T-helper 17 cell (primary cell): ENCODE data around the gene SLC35A4. TPM values are rescaled to one million over a fixed set of nuclear protein-coding genes. Genes with fewer than 3 reads are reported as not detected.
"Not testable (repeated sequence)": the region's sequence is repeated elsewhere in the genome, so short reads cannot be mapped to it uniquely, and the experiment has no call there.

Source experiments
- ATAC-seq: fragments of 150-1000 bp; cut with Tn5 transposase; 2 replicates; pipeline ENCODE4 v1.10.0; 2021; ENCODE audit warnings: mild to moderate bottlenecking, moderate library complexity
- DNase-seq, 3 donors: peaks; one replicate each; pipeline versions ENCODE4 v3.0.0 to v3.0.0-alpha.2; 2020 to 2021
- H3K9me3 ChIP-seq: one replicate; pipeline ENCODE4 v1.7.0; 2013; ENCODE audit warnings: low read length, mild to moderate bottlenecking; ENCODE audit not compliant: control insufficient read depth, poor library complexity, severe bottlenecking
- H3K27ac Mint-ChIP-seq: one replicate; pipeline ENCODE4 v1.8.0; 2022; ENCODE audit warnings: mild to moderate bottlenecking, moderate library complexity, mixed read lengths
- H3K27me3 Mint-ChIP-seq: one replicate; pipeline ENCODE4 v1.8.0; 2022; ENCODE audit warnings: mixed read lengths
- H3K36me3 Mint-ChIP-seq: one replicate; pipeline ENCODE4 v1.8.0; 2022; ENCODE audit warnings: low read depth, mixed read lengths
- H3K4me1 Mint-ChIP-seq: one replicate; pipeline ENCODE4 v1.8.0; 2022; ENCODE audit warnings: mild to moderate bottlenecking, mixed read lengths
- H3K4me3 Mint-ChIP-seq: one replicate; pipeline ENCODE4 v1.8.0; 2022; ENCODE audit warnings: mild to moderate bottlenecking, moderate library complexity, mixed read lengths
- total RNA-seq, 4 donors: library from RNA in 2 of 4; stranded (reverse) in 2 of 4; gene quantifications; one replicate each; pipeline ENCODE4 v1.2.3 and lab custom pipeline; 2022 to 2026

The SLC35A4 gene
- total RNA-seq, 2 donors from 2014 or later, result 43.2 to 45.0 TPM

- Mint-ChIP-seq H3K4me1 (peaks cover 3% of the 10 kb centered on the region), H3K27ac (no peak overlapping the region), H3K27me3 (no peaks in the 10 kb centered on the region), H3K36me3 (peaks cover 3% of the 10 kb centered on the region), H3K4me3 (no peak overlapping the region)
- ATAC-seq, result no peak
- H3K9me3 ChIP-seq, result no peaks in the 10 kb centered on the region
- no peak for DNase-seq
Observed at GRCh38 chr5:140576776-140577201, 12.2 kb downstream of the SLC35A4 start.

- H3K4me3 Mint-ChIP-seq, DNase-seq, H3K36me3 Mint-ChIP-seq, H3K4me1 Mint-ChIP-seq, H3K27me3 Mint-ChIP-seq, H3K27ac Mint-ChIP-seq, H3K9me3 ChIP-seq, ATAC-seq: not testable (repeated sequence)
Observed at GRCh38 chr5:140579188-140579747, 14.6 kb downstream of the SLC35A4 start.

DNA sequence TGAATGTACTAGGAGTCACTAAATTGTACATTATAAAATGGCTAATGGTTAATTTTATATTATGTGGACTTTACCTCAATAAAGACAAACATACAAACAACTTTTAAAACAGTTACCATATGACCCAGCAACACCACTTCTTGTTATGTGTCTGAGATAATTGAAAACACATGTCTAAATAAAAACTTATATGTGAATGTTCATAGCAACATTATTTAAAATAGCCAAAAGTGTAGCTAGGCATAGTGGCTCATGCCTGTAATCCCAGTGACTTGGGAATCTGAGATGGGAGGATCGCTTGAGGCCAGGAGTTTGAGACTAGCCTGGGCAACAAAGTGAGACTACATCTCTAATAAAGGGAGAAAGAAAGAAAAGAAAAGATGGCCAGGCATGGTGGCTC, 22.9 kb downstream of the SLC35A4 start:
- ATAC-seq (no peak), DNase-seq (no peak)
- Mint-ChIP-seq H3K4me3 (no peak overlapping the region), H3K36me3 (peaks cover 2% of the 10 kb centered on the region), H3K27me3 (no peaks in the 10 kb centered on the region), H3K27ac (no peak overlapping the region), H3K4me1 (no peaks in the 10 kb centered on the region)
- H3K9me3 ChIP-seq, result peaks cover 5% of the 10 kb centered on the region

GRCh38 chr5:140588311-140589070, 23.9 kb downstream of the SLC35A4 start:
- peaks cover 2% of the 10 kb centered on the region for H3K36me3 Mint-ChIP-seq
- H3K4me3 Mint-ChIP-seq, result no peak overlapping the region
- H3K27me3 Mint-ChIP-seq, result no peaks in the 10 kb centered on the region
- peaks cover 1% of the 10 kb centered on the region for H3K9me3 ChIP-seq
- peaks cover 2% of the 10 kb centered on the region for H3K4me1 Mint-ChIP-seq
- no peak overlapping the region for H3K27ac Mint-ChIP-seq
- DNase-seq (no peak), ATAC-seq (no peak)

GRCh38 chr5:140590861-140591260, 26.2 kb downstream of the SLC35A4 start:
- no peak overlapping the region for H3K27ac Mint-ChIP-seq

GRCh38 chr5:140591747-140592372, 27.2 kb downstream of the SLC35A4 start:
- Mint-ChIP-seq H3K27ac (no peak overlapping the region), H3K4me3 (no peak overlapping the region), H3K4me1 (peaks cover 2% of the 10 kb centered on the region), H3K36me3 (no peaks in the 10 kb centered on the region), H3K27me3 (no peaks in the 10 kb centered on the region)
- DNase-seq (no peak), ATAC-seq (no peak)
- H3K9me3 ChIP-seq, result no peaks in the 10 kb centered on the region

More at GRCh38 chr5:140590861-140591260, 26.2 kb downstream of the SLC35A4 start:
- Mint-ChIP-seq H3K27me3 (no peaks in the 10 kb centered on the region), H3K4me3 (no peak overlapping the region), H3K36me3 (no peaks in the 10 kb centered on the region), H3K4me1 (peaks cover 2% of the 10 kb centered on the region)
- no peaks in the 10 kb centered on the region for H3K9me3 ChIP-seq
- DNase-seq, result no peak
- no peak for ATAC-seq

GRCh38 chr5:140593070-140593469, 28.4 kb downstream of the SLC35A4 start:
- H3K27ac Mint-ChIP-seq, H3K4me1 Mint-ChIP-seq, DNase-seq, ATAC-seq, H3K36me3 Mint-ChIP-seq, H3K9me3 ChIP-seq, H3K27me3 Mint-ChIP-seq: not testable (repeated sequence)
- peak overlapping the region; percentile 9 for H3K4me3 Mint-ChIP-seq

GRCh38 chr5:140594169-140594568, 29.5 kb downstream of the SLC35A4 start:
- H3K27ac Mint-ChIP-seq, result no peak overlapping the region
- no peak for ATAC-seq

GRCh38 chr5:140595538-140596300, 31.1 kb downstream of the SLC35A4 start:
- Mint-ChIP-seq H3K4me3 (no peak overlapping the region), H3K4me1 (peaks cover 2% of the 10 kb centered on the region), H3K27me3 (no peaks in the 10 kb centered on the region), H3K36me3 (no peaks in the 10 kb centered on the region), H3K27ac (no peak overlapping the region)
- DNase-seq (no peak), ATAC-seq (no peak)
- H3K9me3 ChIP-seq, result no peaks in the 10 kb centered on the region

More at GRCh38 chr5:140594169-140594568, 29.5 kb downstream of the SLC35A4 start:
- Mint-ChIP-seq H3K4me1 (peaks cover 2% of the 10 kb centered on the region), H3K27me3 (no peaks in the 10 kb centered on the region), H3K36me3 (no peaks in the 10 kb centered on the region), H3K4me3 (no peak overlapping the region)
- no peak for DNase-seq
- no peaks in the 10 kb centered on the region for H3K9me3 ChIP-seq

GRCh38 chr5:140596321-140596741, 31.7 kb downstream of the SLC35A4 start:
- H3K27me3 Mint-ChIP-seq, result no peaks in the 10 kb centered on the region
- no peak overlapping the region for H3K4me3 Mint-ChIP-seq
- H3K4me1 Mint-ChIP-seq, result peaks cover 2% of the 10 kb centered on the region
- DNase-seq (no peak), ATAC-seq (no peak)
- no peaks in the 10 kb centered on the region for H3K9me3 ChIP-seq
- no peak overlapping the region for H3K27ac Mint-ChIP-seq
- no peaks in the 10 kb centered on the region for H3K36me3 Mint-ChIP-seq

DNA sequence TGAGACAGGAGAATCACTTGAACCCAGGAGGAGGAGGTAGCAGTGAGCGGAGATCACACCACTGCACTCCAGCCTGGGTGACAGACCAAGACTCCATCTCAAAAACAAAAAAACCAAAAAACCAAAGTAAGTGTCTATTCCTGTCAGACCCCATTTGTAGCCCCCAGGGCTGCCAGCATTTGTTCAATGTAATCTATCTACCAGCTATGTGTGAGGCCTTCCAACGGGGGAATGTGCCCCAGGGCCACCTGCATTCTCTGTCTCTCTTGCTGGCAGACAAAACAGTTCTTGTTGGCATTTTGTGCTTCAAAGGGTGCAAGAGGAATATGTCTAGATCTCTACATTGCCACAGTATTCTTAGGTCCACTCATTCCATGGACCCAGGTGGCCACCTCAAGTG, 34.2 kb downstream of the SLC35A4 start:
- Mint-ChIP-seq H3K27ac (no peak overlapping the region), H3K27me3 (no peaks in the 10 kb centered on the region)
- H3K9me3 ChIP-seq, result no peaks in the 10 kb centered on the region

DNA sequence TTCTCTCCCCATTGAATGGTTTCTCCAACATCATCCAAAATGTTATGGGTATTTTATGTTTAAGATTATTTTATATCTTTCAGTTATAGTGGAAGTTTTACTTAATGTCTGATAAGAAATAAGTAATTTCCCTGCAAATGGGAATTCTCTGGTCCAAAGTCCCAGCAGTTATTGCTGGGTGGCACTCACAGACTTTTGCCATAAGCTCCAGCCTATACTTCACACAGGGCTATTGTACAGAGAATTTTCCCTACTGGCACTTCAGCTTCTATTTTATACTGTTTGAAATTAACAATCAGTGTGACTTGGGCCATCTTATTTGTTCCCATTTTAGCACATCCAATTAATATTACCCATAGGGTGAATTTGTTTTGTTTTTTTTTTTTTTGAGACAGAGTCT, 35.5 kb downstream of the SLC35A4 start:
- no peaks in the 10 kb centered on the region for H3K27me3 Mint-ChIP-seq
- no peaks in the 10 kb centered on the region for H3K9me3 ChIP-seq
- H3K4me3 Mint-ChIP-seq, result no peak overlapping the region
- ATAC-seq (no peak), DNase-seq (no peak)
- no peaks in the 10 kb centered on the region for H3K36me3 Mint-ChIP-seq
- H3K27ac Mint-ChIP-seq, result peak overlapping the region; percentile 2
- no peaks in the 10 kb centered on the region for H3K4me1 Mint-ChIP-seq

More for the DNA sequence above, 34.2 kb downstream of the SLC35A4 start:
- ATAC-seq, result no peak
- H3K36me3 Mint-ChIP-seq, result no peaks in the 10 kb centered on the region
- H3K4me1 Mint-ChIP-seq, result no peaks in the 10 kb centered on the region
- no peak for DNase-seq
- no peak overlapping the region for H3K4me3 Mint-ChIP-seq

DNA sequence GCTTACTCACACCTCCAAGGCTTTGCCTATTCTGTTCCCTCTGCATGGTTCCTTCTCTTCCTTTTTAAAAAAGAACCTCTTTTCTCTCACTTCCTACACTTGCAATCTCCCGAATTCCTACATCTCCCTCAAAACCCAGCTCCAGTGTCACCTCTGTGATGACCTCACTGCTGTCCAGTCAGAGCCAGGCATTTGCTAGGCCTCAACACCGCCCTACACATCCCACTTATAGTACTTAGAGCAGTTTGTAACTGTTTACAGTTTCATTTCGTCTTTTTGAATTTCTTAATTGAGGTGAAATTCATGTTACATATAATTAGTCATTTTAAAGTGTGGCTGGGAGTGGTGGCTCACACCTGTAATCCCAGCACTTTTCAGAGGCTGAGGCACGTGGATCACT, 37.5 kb downstream of the SLC35A4 start:
- Mint-ChIP-seq H3K27me3 (no peaks in the 10 kb centered on the region), H3K36me3 (no peaks in the 10 kb centered on the region), H3K4me1 (no peaks in the 10 kb centered on the region), H3K27ac (no peak overlapping the region), H3K4me3 (no peak overlapping the region)
- H3K9me3 ChIP-seq, result no peaks in the 10 kb centered on the region
- ATAC-seq, result no peak
- no peak for DNase-seq
